Right renal cortex interstitium (tissue), 3 donors: ENCODE data around the gene WNT10A. TPM values are rescaled to one million over a fixed set of nuclear protein-coding genes. Genes with fewer than 3 reads are reported as not detected.

Experiments used
- DNase-seq, 3 donors: peaks; one replicate each; pipeline ENCODE4 v3.0.0-alpha.2; 2013; ENCODE audit warnings: low read depth in 3 of 3, low spot score in 2 of 3
- polyA plus RNA-seq, 3 donors: library from polyadenylated mRNA; unstranded; fragments of 120-200 nt; gene quantifications; one replicate each; pipeline ENCODE4 v1.2.1, GENCODE V29; 2013; ENCODE audit not compliant: insufficient read length in 3 of 3

Gene WNT10A
- polyA plus RNA-seq, 3 donors, result 0.57 to 1.1 (median 0.96) TPM

DNA sequence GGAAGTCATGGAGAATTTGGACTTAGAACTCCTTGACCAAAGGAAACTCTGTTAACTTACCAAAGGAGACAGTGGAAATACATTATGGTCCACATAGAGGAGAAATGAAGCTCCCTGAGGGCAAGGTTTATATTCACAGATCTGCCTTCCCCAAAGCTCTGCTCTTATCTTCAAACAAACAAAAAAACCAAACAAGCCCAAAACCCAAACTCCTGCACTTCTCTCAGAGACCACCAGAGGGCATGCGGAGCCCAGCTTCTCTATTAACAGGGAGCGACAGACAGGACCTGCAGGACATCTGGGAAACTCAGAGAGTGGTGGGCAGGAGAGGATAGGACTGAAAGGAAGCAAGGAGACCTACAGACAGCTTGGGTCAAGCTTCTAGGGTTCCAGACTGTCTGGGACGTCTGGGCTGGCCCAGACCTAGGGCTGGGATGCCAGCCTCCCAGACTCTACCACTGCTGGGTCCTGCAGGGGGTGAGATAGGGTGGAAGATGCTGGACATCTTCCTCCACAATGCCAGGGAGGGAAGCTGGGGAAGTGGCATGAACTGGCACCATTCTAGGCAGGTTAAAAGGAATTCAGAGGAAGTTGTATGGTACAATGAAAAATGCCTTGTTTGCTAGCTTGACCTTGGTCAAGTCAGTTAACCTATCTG is 4.0 kb upstream of the WNT10A start:
- DNase-seq, result peak in 1 of 3 donors; percentile 76

- no peak for DNase-seq
These were observed 3.3 kb upstream of the WNT10A start for GRCh38 chr2:218877331-218877730.

- DNase-seq, result no peak
These were observed 2.8 kb upstream of the WNT10A start for GRCh38 chr2:218877891-218878290.

GRCh38 chr2:218878486-218878885 is 2.2 kb upstream of the WNT10A start:
- no peak for DNase-seq

DNA sequence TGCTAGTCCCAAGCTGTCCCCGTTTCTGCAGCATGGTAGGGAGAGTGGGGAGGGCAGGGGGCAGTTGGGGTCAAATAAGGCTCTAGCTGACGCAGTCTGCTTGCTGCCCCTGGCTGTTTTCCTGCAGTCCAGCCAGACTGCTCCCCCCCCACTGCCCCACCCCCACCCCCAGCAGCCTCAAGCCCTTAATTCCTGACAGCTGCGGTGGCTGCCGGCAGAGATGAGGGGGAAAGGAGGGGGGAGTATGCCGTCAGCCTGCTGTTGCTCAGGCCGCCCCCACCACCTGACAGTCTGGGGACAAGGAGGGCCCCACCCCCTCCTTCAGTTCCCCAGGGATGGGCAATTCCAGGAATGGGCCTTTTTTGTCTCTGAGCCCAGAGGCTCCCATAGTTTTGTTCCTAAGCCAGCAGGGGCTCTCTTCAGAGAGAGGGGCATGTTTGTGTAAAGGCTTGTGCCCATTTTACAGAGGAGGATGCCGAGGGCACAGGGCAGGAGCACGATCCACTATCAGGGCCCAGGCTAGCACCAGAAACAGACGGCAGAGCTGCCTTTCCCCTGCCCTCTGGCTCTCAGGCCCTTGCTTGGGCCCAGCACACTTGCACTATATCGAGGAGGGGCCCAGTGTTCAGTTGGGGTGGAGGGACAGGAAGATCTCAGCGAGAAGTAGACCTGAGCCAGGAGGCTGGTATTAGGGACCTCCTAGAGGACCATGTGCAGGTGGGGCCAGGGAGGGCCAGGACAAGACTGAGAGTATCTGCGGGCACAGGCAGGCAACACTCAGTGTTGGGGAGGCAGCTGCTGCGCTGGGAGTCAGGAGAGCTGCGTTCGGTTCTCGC is 1.5 kb upstream of the WNT10A start:
- DNase-seq, result no peak

DNA sequence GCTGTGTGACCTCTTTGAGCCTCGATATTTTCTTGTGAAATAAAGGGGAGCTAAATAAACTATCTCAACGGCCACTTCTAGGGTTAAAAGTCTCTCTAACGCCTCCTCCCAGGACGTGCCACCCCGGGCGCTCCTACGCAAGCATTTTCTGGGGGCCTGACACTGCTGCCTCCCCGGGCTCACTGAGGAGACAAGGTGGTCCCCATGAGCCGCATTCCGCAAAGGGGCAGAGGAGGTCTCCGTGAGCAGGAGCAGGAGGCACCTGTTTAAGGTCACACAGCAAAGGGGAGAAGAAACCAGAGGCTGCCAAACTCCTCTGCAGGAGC is 913 bp upstream of the WNT10A start:
- no peak for DNase-seq

GRCh38 chr2:218880859-218881594 is 375 bp downstream of the WNT10A start:
- DNase-seq, result no peak

- DNase-seq, result no peak
These were observed 1.2 kb downstream of the WNT10A start for GRCh38 chr2:218881744-218882460.

DNA sequence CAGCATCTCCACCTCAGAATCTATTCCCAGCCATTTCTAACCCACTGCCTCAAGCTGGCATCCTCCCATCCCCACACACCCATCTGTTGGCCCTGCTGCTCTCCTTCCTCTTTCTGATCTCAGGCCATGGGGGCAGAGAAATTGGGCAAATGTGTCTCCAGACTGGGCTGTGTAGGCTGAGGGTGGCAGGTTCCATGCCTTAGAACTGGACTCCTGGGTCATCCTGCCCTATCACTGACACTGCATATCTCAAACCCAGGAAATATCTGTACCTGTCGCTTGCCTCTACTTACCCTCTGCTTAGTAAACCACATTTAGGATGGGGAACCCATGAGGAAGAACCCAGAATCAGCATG is 1.8 kb downstream of the WNT10A start:
- DNase-seq, result no peak

- DNase-seq, result no peak
These were observed 2.3 kb downstream of the WNT10A start for GRCh38 chr2:218882866-218883366.

DNA sequence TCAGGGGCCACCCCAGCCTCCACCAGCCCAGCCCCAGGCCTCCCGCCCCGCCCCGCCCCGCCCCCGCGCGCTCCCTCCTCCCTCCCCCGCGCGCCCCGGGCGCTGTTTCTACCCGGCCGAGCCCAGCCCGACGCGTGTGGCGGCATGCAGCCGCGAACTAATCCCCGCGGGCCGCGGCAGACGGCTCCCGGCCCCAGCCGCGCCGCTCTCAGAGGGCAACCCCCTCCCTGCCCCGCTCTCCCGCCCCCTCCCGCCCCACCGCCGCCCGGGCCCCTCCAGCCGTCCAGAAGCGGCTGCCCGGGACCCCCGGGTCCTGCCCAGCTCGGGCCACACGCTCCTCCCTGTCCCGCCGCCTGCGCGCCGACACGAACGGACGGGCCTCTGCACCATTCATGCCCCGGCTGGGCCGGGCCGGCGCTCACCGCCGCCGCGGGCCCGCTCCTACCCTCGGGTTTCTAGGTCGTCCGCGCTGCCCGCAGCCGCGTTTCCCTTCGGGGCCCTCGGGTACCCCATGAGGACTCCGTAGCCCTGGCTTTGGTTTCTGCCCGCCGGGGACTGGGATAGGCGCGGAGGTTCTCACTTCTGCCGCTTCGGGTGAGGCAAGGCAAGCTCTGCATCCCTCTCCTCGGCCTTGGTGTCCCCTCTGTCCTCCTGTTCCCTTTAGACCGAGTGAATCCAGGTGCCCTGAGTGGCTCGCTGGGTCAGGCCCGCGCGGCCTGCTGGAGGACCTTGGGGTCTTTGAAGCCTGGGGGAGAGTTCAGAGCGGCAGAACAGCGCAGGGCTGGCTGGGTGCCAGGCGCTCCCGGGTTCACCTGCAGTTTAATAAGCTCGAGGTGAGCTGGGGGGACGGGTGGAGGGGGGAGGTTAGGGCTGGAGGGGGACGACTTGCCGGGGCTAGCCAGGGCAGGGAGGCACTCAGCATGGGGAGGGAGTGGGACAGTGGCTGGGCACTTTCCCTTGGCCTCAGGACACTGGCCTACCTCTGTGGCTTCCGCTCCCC is 3.1 kb downstream of the WNT10A start:
- DNase-seq, result no peak

GRCh38 chr2:218884519-218884918 is 3.9 kb downstream of the WNT10A start:
- DNase-seq, result no peak

DNA sequence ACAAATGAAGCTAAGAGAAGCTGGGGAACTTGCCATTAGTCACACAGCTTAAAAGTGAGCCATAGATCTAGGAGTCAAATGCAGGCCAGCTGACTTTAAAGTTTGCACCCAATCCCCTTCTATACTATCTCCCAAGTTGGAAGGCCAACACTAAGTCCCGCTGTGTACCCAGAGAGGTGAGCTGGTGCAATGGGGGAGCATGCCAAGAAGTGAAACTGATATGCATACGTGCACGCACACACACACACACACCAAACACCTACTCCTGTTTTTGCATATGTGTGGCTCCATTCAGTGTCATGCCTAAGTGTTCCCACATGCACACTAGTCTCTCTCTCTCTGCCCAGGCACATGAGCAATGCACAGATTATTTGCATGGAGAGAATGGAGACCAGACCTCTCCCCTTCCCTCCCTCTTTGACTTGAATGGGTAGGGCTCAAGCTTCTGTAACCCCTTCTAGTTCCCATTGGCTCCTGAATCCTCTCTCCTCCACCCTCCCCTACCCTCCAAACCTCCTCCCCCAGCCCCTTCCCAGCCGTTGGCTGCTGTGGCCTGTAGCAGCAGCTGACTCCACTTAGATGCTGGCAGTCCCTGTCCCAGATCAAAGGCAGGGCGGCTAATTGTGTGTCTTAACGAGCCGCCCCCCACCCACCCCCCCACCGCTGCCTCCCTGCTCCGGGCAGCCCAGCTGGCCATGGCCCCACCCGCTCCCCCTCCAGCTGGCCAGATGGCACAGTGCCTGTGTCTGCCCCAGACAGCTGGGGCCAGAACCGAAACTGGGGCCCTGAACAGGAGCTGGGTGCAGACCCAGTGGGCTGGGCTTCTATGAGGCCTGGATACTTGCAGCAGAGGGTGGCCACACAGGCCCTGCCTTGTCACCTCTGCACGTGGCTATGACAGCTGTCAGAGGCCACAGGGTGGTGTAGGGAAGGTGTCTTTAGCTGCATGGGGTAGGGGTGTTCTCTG is 5.6 kb downstream of the WNT10A start:
- no peak for DNase-seq

DNA sequence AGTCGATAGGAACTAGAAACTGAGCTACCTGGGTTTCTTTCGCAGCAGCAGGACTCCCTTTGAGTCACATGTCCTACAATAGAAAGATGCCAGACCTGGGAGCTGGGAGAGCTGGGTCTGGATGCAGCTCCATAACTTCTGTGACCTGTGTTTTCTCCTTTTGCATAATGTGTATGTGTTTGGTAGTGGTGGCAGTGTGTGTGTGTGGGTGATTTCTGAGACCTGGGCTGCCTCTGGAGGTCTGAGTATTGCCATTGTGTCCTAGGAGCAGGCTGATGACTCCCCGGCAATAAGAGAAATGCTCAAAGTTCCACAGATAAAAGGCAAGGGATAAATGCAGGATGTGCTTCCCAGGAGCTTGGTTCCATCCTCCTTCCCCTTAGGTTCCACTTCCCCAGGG is 6.4 kb downstream of the WNT10A start:
- no peak for DNase-seq

- DNase-seq, result no peak
These were observed 7.7 kb downstream of the WNT10A start for GRCh38 chr2:218888341-218888740.

DNA sequence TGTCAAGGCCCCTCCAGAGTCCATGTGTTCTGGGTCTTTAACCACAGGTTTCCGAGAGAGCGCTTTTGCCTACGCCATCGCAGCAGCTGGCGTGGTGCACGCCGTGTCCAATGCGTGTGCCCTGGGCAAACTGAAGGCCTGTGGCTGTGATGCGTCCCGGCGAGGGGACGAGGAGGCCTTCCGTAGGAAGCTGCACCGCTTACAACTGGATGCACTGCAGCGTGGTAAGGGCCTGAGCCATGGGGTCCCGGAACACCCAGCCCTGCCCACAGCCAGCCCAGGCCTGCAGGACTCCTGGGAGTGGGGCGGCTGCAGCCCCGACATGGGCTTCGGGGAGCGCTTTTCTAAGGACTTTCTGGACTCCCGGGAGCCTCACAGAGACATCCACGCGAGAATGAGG is 9.3 kb downstream of the WNT10A start:
- DNase-seq, result no peak

- no peak for DNase-seq
These were observed 9.7 kb downstream of the WNT10A start for GRCh38 chr2:218890369-218890768.

DNA sequence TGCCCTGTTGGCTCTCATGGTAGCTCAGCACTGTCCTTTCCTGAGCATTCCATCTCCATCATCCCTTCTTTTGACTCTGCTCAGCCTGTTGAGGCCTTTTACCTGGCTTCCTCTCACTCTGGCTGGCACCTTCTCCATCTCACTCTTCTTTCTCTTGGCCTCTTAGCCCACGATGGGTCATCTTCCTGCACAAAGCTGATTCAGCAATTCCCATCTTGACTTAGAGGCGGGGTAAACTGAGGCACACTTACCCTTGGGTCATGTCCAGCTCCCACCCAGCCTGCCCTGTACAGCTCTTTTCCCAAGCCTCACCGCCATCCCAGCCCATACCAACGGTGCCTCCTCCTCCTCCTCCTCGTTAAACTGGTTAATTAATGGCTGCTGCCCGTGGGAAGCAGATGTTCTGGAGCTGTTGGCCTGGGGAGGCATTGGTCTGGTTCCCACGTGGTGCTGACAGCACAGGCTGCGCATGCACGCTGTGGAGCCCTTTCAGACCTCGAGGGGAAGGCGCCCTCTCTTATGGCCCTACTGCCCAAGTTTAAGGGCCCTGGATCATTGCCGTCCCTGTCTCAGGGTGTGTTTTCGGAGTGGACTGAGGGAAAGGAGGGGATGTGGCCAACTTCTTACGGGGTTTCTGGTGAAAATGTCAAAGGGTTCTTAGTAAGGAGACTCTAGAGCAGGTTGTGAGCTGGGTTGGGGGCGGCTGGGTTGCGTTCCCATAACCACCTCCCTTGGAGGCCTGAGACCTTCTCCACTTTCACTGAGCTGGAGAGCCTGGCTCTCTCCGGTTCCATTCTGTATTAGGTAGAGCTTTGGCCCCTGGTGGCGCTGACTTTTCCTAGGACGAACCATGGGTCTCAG is 10.9 kb downstream of the WNT10A start:
- no peak for DNase-seq
